ENCODE results near the gene MINDY4B.

The MINDY4B gene
- 0 reads per million in 2 donors for total RNA-seq

DNA sequence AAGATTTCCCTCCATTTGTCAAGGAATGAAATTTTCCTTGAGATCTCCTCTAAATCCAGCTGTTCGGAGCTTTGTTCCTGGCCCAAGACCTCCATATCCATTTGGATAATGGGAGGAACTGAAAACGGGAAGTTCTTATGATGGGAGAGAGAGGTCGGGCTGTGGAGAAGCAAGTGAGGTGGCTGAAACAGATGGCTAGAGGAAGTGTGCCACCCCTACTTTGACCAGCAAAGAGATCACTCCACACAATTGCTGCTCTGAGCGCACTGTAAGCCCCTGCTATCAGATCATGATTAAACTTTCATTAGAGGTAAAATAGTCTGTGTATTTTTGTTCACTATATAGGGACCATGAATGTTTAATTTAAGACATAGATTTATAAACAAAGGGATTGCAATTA is at the start of gene MINDY4B:
Gene MINDY4B (minus strand): TSS at position 101 of the 400 bp plus-strand sequence. CDS start 0 bp downstream, at position 101.
- no peak for DNase-seq

DNA sequence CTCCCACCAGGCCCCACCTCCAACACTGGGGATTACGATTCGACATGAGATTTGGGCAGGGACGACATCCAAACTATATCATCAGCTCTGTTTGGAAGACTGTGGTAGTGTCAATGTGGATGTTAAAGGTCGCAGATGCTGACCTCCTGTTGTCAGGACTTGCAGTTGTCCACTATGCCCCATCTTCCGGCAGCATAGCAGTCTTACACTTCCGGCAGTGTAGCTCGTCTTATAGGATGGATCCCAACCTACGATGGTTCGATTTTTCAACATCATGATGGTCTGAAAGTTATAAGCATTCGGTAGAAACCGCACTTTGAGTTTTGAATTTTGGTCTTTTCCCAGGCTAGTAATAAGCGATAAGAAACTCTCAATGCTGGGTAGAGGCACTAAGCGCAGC is 46.7 kb upstream of the MINDY4B start:
- no peak for DNase-seq

DNA sequence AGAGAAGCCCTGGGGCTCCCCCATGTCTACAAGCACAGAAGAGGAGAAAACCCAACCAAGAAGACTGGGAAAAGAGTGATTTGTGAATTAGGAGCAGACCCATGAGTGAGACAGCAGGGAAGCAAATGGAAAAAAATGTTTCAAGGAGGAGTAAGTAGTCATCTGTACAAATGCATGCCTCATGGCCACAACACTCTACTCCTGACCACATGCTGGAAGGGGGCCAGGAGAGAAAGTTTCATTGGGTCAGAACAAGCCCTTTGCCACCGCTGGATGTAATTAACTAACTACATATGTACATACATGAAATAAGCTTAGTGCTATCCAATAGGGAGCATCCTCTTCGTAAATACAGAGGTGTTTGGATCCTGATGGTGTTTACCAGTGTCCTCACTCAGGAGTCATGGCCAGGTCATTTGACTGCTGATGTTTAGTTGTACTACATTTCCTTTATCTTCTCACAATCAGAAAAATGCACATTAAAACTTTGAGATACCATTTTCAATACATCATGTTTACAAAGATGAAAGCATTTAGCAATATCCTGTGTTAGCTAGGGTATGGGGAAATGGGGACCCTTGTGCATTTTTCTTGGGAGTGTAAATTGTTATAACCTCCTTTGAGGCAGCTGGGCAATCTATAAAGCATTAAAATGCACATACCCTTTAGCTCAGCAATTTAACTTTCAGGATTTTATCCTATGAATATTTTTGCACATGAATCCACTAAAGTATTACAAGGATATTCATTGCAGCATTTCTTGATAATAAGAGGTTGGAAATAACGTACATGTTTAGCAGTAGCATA is 40.2 kb upstream of the MINDY4B start:
- no peak for DNase-seq

DNA sequence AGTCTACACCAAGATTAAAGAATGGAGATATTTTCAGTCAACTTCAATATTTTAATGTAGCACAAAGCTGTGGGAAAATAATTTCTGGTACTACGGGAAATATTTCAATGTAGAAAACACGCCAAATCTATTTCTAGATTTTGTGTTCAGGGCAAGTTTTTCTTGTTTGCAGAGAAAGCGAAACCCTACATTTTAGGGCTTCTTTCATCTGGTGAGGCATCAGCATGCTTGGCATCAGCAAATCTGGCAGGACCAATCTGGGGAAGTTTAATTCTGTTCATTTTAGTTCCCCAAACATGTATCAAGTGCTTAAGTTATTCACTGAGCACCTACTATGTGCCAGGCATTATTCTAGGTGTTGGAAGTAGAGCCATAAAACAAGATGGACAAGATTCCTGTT is 37.0 kb upstream of the MINDY4B start:
- DNase-seq: no peak

DNA sequence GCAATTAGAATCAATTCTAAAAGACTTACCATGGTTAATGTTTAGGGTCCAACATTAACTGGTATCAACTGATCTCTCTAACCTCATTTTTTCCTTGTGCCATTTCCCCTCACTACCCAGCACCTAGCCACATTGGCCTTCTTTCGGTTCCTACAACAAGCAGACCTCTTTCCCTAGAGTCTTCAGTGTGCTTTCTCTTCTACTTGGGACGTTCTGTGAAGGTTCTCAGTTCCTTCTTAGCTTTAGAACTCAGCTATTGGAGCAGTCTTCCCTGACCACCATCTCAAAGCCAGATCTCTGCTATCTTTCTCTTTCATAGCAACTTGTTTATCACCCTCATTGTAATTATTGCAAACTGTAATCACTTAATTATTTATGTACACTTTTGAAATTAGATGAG is 31.5 kb upstream of the MINDY4B start:
- no peak for DNase-seq

DNA sequence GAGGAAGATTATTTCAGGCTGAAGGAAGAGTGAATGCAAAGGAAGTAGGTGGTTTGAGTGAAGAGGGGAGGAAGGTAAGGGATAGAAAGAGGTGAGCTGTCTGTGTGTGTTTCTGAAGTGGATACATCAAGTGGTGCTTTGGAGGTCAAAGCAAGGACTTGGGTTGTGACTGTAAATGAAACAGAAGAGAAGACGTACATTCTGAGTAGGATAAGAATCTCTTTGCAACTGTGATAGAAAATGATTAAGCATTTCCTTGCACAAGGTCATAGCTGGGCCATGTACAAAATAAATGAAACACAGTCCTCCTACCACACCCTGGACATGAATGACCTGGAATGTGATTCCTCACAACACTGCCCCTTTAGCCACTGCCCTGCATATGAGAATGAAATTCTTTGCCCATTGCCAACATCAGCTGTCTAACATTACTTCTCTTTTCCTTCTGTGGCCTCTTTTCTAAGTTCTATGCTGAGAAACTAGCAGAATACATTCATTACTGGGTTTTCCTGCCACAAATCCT is 28.3 kb upstream of the MINDY4B start:
- DNase-seq: no peak

DNA sequence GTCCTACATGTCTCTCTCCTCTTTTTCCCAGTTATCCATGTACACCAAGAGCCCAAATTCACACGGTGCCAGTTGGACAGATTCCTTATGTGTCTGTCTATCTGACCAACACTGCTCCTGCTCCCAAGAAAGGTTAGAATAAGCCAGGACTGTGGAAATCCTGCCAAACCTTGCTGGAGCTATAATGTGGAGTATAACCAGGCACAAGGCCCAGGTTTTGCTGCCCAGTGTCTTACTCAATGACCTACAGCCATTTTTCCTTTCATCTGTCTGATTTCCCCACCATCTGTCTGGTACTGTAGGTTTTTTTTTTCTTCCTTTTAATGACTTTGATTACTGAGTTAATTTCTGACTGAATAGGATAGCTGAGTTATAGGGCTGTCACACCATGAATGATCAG is 26.5 kb upstream of the MINDY4B start:
- DNase-seq: no peak

DNA sequence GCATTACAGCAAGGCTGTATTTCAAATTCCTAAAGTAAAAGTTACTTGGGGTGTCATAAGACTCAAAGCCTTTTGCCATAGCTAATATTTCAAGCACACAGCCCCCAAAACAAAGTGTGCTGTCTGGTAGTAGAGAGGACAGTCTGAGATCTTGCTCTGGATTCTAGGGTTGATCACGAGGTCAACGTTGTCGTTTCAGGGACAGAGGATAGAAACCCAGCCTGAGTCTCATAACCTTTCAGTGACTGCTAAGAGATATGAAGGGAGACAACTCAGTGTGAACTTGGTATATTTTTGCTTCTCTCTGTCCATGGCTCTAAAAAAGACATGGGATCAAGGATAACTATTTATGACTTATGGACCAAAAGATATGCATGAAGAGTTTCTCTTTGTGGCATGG is 25.6 kb upstream of the MINDY4B start:
- no peak for DNase-seq

DNA sequence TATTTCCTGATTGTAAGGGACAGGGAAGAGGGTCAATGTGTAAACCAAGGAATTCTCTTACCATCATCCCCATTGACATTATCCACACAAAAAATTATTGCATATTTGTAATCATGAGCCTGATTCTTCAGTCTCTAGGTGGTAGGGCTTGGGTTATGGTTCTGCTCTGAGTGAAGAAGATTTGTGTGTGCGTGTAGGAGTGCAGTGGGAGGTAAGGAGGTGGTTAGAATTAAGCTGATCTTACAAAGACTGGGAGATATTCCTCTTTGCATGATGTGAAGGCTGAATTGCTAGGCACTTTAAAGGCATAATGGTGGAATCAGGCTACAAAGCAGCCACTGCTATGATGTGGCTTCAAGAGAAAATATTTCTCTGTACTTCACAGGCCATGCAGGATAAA is 23.0 kb upstream of the MINDY4B start:
- no peak for DNase-seq

DNA sequence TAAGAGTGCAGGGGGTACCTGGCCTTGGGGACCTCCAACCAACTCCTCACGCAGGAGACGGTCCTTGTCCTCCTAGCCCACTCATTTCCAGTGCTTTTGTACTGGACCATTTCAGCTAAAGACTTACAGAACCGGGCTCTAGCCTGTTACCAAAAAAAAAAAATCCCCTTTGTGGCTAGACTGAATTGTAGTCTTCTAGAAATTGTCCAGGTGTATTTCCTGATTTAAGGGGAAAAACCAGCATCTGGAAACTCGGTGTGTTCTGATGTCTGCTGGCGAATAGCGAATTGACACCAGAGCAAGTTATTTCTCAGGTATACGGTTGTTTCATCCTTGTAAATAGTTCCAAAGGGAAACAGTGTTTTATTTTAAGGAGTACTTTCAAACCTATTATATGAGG is 21.1 kb upstream of the MINDY4B start:
- no peak for DNase-seq

DNA sequence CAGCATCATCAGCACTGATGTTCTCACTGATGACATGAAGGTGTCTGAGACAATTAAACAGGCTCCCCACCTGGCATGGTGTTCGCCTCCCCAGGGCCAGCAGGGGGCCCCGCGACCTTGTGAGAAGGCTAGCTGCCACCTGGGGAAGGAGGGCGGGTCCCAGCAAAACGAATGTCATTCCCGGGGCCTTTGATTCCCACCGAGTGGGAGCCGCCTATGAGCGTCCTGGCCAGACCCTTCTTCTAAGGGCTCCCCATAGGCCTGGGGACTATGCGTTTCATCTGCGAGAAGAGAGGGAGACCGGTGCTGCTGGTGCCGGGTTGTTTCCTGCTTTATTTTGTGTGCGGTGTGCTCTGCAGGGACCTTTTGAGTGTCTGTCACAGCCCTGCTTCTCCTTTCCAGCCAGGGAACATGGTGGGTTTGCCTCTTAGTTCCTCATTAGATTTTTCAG is 20.5 kb upstream of the MINDY4B start:
- DNase-seq: peak; percentile 23

DNA sequence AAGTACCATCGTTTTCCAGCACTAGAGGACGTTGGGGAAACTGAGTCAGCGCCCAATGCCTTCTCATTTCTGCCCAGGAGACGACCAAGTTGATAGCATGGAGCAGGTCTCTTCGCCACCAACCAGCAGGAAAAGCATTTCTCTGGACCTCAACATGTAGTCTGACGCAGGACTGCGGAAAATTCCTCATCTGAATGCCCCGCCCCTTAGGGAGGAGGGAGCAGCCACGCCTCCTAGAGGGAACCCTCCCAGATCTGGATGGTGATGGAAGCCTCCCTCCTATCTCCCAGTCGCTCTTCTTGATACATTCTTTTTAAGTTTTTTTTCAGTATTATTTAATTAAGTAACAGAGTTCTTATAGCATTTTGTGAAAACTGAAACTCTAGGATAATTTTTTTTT is 17.4 kb upstream of the MINDY4B start:
- DNase-seq: no peak

DNA sequence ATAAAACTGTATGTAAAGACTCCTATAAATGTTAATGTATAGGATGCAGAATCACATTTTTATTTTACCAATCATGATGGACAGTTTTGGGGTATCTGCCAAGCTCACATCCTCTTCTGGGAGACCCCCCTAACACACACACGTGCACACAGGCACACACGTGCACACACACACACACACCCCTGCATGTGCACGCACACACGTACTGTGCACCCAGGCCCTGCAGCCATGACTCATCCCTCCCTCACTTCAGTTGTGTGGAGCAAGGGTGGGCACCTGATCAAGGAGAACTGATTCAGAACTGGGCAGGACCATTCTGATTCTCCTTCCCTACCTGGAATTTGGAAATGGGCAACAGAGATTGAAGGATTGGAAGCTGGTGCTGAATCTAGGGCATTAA is 16.0 kb upstream of the MINDY4B start:
- no peak for DNase-seq

DNA sequence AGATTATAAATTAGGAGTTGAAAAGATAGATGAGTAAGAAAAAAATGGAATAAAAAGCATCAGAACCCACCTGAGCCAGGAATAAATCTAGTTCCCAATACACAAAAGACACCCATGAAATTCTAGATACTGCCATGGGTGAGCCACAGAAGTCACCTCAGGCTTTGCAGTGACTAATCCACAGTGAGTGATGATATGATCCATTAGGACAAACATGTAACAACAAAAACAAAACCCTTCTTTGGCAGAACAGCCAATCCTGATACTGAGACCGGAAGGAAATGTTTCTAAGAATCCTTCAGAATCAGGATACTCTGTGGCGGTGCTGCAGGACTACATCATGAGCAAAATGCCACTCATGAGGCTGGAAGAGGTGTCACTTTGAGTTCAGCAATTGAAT is 15.0 kb upstream of the MINDY4B start:
- DNase-seq: no peak

DNA sequence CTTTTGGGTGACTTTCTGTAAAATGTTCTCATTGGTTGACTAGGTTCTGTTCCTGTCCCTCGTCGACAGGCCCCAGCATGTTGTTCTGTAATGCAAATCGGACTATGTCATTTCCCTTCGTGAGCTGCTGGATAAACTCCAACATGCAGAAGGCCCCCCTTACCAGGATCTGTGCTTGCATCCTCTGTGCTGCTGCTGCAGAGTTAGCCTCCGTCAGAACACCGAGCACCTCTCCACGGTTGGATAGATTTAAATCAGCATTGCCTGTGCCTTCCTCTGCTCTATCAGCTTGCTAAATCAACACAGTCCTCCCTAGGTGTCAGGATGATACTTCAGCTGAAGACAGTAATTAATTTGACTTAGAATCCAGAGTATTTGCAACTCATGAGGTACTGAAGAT is 12.7 kb upstream of the MINDY4B start:
- DNase-seq: no peak

DNA sequence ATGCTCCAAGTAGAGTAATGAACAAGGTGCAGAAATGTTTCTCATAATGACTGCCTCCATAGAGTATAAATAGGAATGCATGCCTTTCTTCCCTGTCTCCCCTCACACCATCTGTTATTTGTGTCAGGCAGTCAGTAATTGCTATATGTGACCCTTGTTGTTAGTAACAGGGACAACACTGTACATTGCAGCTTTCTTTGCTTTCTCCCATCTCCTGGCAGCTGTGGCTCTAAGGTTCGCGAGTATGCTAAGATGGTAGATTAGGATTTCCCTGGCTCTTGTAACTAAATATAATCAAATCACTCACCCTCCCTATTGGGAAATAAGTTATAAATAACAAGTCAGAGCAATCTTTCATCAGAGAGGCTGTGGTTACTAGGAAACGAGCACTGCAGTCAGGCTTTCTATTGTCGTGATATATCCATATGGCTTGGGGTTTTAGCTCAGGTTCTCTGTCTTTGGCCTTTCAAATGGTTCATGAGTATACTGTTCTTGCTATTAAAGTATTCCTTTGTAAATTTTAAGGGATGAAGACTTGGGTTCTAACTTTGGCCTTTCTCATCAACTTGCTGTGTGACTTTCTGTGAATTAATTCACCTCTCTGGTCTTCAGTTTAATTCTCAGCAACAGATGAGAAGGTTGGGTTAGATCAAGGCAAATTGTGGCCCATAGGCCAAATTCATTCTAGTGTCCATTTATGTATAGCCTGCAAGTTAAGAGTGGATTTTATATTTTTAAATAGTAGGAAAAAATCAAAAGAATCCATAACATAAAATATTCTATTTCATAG is 8.1 kb upstream of the MINDY4B start:
- no peak for DNase-seq

DNA sequence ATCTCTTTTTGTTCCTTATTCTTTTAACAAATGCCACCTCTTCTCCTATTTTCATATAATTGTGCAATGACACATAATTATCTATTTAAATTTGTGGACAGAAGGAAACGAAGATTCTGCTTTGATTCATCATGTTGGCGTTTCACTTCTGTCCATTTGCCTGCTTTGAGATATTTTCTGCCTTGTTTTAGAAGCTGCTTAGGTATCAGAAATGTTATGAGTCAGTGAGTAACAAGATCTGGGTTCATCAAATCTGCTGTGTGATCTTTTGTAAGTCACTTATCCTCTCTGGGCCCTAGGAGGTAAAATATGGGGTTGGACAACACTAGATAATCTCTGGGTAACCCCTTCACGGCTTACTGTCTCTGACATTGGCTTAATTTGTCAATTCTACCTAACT is 7.3 kb upstream of the MINDY4B start:
- no peak for DNase-seq

DNA sequence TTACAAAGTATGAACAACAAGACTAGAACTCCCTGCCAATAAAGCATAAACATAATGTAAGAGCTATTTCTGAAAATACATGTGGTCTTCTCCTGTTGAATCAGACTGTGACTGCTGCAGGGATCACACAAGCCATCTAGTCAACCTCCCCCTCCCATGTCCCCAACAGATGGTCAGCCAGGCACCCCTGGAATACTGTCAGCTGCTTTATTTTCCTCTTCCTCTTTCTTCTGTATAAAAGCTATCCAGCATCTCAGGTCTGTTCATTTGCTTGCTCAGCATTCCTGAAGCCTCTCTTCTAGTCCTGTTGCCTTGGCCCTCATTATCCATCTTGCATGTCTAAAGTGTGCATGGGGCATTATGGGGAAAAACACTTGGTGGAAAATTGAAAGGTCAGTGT is 6.5 kb upstream of the MINDY4B start:
- DNase-seq: no peak

DNA sequence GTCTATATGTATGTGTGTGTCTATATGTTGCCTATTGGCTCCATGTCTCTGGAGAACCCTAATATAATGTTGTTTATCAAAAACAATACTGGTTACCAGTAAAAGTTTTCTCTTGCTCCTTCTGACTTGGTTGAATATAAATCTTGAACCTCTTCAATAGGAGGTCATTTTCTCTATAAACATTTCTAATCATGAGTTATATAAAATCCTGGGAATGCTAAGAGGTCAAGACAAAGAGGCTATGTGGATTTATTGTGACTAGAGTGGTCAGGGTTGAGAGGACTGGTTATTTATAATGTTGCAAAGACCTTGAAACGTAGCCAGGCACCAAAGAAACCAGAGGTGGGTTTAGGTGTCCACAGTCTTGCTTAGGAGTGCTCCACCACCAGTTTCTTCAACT is 1.2 kb upstream of the MINDY4B start:
- DNase-seq: no peak

DNA sequence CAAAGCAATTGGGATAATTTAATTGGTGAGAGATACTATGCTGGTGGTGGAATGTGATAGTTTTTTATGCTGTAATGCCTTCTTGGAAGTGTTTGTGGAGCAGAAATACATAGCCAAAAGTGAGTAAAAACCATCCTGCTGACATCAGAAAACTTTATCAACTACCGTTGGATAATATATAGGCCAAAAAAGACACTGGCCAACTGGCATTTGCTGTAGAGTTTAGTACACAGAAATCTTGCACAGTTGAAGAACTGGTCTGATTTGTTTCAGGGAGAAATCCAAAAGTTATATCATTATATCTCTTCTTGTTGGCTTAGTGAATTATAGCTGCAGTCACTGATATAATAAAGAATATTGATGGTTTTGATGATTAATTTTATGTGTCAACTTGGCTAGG is 507 bp upstream of the MINDY4B start:
- no peak for DNase-seq

DNA sequence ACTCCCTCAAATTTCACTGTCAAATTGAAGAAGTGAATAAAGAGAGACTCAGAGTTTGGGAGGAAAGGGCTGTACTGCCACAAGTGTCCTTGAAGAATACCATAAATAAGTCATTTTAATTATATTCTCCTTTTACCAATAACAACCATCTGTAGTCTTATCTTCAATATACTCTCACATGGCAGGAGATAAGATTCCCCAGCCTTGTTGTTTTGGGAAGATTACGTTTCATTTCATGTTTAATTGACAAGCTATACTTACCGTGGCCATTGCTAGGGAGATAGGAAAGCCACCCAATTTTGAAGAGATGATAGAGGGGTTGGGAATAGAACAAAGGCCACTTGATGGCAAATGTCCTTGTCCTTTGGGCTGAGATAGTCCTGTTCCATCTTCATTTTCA is 2.3 kb downstream of the MINDY4B start:
- DNase-seq: no peak

DNA sequence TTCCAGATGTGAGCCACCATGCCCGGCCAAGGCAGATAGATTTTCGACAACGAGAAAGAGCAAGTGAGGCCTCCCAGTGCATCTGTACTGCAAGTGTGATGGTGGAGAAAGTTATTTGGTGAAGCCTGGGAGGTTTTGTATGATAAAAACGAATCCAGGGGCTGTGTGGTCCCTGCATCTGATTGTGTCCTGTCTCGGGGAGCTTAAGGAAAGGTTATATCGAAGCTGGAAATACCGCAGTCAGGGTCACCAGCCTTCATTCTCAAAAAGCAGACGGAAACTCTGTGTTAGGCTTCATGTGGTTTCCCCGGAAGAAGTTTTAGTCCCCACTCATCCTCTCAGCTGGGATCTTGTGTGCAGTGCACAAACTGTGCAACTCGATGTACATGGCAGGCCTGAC is 3.4 kb downstream of the MINDY4B start:
- DNase-seq: no peak

DNA sequence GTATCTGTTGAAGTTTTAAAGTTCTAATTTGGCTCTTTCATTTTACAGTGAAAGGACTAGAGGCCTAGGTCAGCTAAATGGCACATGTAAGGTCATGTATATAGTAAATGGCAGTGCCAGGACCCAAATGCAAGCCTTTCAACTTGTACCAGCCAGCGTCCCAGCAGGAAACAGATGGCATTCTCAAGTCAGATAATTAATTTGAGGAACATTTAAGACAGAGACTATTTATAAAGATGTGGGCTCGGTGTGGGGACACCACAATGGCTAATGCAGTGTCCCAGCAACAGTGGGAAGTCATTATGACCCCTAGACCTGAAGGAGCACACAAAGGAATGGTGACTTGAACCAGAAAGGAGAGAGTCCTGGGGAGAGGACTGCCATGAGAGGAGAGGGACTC is 6.1 kb downstream of the MINDY4B start:
- no peak for DNase-seq

Data from T-helper 9 cell (primary cell).